Measurements from ENCODE around the gene GPR42.

Gene GPR42

GRCh38 chr19:35341006-35341405 is 29.9 kb upstream of the GPR42 start:
- no peaks in the 10 kb centered on the region for H3K36me3 Mint-ChIP-seq (ENCODE audit: low read depth)
- no peak overlapping the region for H3K27ac Mint-ChIP-seq
- peaks cover 8% of the 10 kb centered on the region for H3K4me1 Mint-ChIP-seq (ENCODE audit: low read depth)
- peaks cover 6% of the 10 kb centered on the region for H3K27me3 Mint-ChIP-seq
- H3K4me3 Mint-ChIP-seq: no peak overlapping the region
- no peaks in the 10 kb centered on the region for H3K9me3 Mint-ChIP-seq
- DNase-seq: no peak

- H3K27ac Mint-ChIP-seq: no peak overlapping the region
- no peaks in the 10 kb centered on the region for H3K9me3 Mint-ChIP-seq
- H3K27me3 Mint-ChIP-seq: peaks cover 4% of the 10 kb centered on the region
- H3K4me3 Mint-ChIP-seq: no peak overlapping the region
- no peaks in the 10 kb centered on the region for H3K36me3 Mint-ChIP-seq (ENCODE audit: low read depth)
- DNase-seq: no peak
- peaks cover 15% of the 10 kb centered on the region for H3K4me1 Mint-ChIP-seq (ENCODE audit: low read depth)
Measured at GRCh38 chr19:35341565-35342225, 29.2 kb upstream of the GPR42 start.

GRCh38 chr19:35342430-35342829 is 28.4 kb upstream of the GPR42 start:
- no peak overlapping the region for H3K4me3 Mint-ChIP-seq
- no peaks in the 10 kb centered on the region for H3K9me3 Mint-ChIP-seq
- DNase-seq: no peak
- peaks cover 22% of the 10 kb centered on the region for H3K4me1 Mint-ChIP-seq (ENCODE audit: low read depth)
- H3K27ac Mint-ChIP-seq: no peak overlapping the region
- peaks cover 4% of the 10 kb centered on the region for H3K27me3 Mint-ChIP-seq
- no peaks in the 10 kb centered on the region for H3K36me3 Mint-ChIP-seq (ENCODE audit: low read depth)

DNA sequence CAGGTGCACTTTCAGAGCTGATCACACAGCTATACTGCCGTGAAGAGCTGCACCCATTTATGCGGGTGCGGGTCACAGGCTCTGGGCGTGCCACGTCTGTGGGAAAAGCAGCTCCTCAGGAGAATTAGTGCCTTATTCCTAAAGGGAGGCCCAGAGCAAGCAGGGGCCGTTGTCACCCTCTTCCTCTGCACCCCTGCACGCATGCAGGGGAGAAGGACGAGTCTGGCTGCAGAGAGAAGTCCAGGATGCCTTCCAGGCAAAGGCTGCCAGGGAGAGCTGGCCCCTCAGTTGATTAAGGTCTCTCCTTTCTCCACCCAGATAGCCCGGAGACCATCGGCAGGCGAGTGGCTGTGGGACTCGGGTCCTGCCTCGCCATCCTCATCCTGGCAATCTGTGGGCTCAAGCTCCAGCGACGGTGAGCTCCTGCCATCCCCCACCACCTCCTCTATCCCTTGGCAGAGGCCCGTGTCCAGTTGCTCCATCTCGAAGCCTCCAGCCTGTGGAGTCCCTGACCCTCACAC is 26.3 kb upstream of the GPR42 start:
- no peak overlapping the region for H3K27ac Mint-ChIP-seq
- no peak for DNase-seq
- H3K9me3 Mint-ChIP-seq: no peaks in the 10 kb centered on the region
- H3K4me1 Mint-ChIP-seq (ENCODE audit: low read depth): peaks cover 43% of the 10 kb centered on the region
- no peaks in the 10 kb centered on the region for H3K36me3 Mint-ChIP-seq (ENCODE audit: low read depth)
- H3K27me3 Mint-ChIP-seq: peaks cover 4% of the 10 kb centered on the region
- H3K4me3 Mint-ChIP-seq: no peak overlapping the region

DNA sequence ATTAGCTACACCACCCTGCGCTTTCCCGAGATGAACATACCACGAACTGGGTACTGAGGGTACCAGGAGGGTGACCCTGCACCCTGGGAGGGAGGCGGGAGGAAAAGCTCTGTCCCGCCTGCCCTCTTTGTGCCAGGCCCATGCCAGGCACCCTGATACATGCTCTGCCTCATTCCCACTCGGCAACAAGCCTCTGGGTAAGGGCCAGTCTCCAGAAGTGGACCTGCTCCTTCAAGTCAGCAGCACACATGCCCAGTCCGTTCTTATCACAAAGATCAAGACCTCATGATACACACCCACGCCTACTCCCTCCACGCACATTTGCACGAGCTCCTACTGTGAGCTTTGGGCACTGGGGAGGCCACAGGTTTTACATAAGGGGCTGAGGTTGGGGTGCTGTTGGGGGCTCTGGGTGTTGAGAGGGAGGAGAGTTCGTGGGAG is 25.2 kb upstream of the GPR42 start:
- H3K4me3 Mint-ChIP-seq: peak overlapping the region; percentile 70
- DNase-seq: no peak
- no peaks in the 10 kb centered on the region for H3K36me3 Mint-ChIP-seq (ENCODE audit: low read depth)
- peaks cover 4% of the 10 kb centered on the region for H3K27me3 Mint-ChIP-seq
- H3K9me3 Mint-ChIP-seq: no peaks in the 10 kb centered on the region
- peak overlapping the region; percentile 94 for H3K27ac Mint-ChIP-seq
- peaks cover 44% of the 10 kb centered on the region for H3K4me1 Mint-ChIP-seq (ENCODE audit: low read depth)

- Mint-ChIP-seq H3K36me3 (ENCODE audit: low read depth) (no peaks in the 10 kb centered on the region), H3K4me3 (peak overlapping the region; percentile 70), H3K27me3 (peaks cover 4% of the 10 kb centered on the region), H3K9me3 (no peaks in the 10 kb centered on the region), H3K4me1 (ENCODE audit: low read depth) (peaks cover 44% of the 10 kb centered on the region), H3K27ac (peak overlapping the region; percentile 94)
- DNase-seq: peak; percentile 77
Measured at GRCh38 chr19:35346193-35347052, 24.4 kb upstream of the GPR42 start.

- H3K4me1 Mint-ChIP-seq (ENCODE audit: low read depth): peaks cover 44% of the 10 kb centered on the region
- H3K27me3 Mint-ChIP-seq: peaks cover 4% of the 10 kb centered on the region
- no peaks in the 10 kb centered on the region for H3K36me3 Mint-ChIP-seq (ENCODE audit: low read depth)
Measured at GRCh38 chr19:35347171-35347929, 23.5 kb upstream of the GPR42 start, which contains the start of gene FFAR1. Gene FFAR1, plus strand, starts transcription at chr19:35347902. Its CDS starts 3,650 bp downstream, at chr19:35351552.

DNA sequence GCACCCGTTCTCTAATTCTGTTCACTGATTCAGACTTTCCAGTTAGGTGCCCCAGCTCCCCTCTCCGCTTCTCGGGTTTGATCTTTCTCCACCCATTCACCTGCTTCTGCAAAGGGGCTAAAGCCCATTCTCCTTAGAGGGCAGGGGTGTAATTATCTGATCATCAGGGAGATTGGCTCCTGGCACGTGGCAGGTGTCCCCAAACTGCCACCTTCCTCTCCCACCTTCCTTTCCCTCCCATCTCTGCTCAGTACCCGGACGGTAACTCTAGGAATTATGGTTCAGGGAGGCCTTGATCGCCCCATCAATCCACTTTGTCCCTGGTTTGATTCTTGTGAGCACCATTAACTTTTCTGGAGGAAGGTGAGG is 23.0 kb upstream of the GPR42 start:
- no peaks in the 10 kb centered on the region for H3K36me3 Mint-ChIP-seq (ENCODE audit: low read depth)
- H3K27me3 Mint-ChIP-seq: peaks cover 4% of the 10 kb centered on the region
- no peaks in the 10 kb centered on the region for H3K9me3 Mint-ChIP-seq
- peaks cover 49% of the 10 kb centered on the region for H3K4me1 Mint-ChIP-seq (ENCODE audit: low read depth)
- peak overlapping the region; percentile 94 for H3K27ac Mint-ChIP-seq
- DNase-seq: no peak
- H3K4me3 Mint-ChIP-seq: peak overlapping the region; percentile 70

More at GRCh38 chr19:35347171-35347929, 23.5 kb upstream of the GPR42 start, which contains the start of gene FFAR1:
- H3K9me3 Mint-ChIP-seq: no peaks in the 10 kb centered on the region
- peak; percentile 77 for DNase-seq
- H3K4me3 Mint-ChIP-seq: peak within 1 kb of the TSS; percentile 70
- peak within 1 kb of the TSS; percentile 94 for H3K27ac Mint-ChIP-seq

DNA sequence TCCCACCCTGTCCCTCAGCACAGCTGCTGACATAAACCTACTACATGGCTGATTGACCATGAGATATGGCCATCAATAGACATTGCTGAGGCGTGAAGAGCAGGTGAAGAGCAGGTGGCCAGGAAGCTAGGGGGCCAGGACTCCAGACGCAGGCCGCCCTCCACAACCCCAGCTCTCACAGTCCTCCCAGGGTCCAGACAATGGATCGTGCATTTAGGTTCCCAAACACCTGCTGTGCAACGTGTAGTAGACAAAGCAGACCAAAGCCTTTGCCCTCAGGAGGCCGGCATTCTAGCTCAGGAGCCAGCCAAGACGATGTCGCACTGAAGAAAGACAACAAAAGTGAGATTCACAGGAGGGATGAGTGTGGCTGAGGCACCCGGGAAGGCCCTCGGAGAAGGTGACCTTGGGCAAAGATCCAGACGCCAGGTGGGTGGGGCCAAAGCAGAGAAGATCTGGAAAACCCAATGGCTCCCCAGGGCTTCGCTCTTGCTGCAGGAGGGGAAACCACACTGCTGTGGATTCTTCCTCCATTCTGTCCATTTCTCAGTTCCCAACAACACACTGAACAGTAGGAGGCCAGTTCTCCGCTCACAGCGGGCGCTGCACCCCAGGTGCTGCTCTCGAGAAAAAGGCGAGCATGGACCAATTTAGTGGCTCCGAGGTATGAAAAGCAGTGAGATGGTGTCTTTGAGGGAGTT is 21.8 kb upstream of the GPR42 start:
- Mint-ChIP-seq H3K4me1 (ENCODE audit: low read depth) (peaks cover 51% of the 10 kb centered on the region), H3K27ac (peak overlapping the region; percentile 2)
- DNase-seq: peak; percentile 29

GRCh38 chr19:35349614-35350521 is 21.0 kb upstream of the GPR42 start:
- no peaks in the 10 kb centered on the region for H3K36me3 Mint-ChIP-seq (ENCODE audit: low read depth)
- H3K27ac Mint-ChIP-seq: peak overlapping the region; percentile 2
- H3K4me3 Mint-ChIP-seq: no peak overlapping the region
- H3K4me1 Mint-ChIP-seq (ENCODE audit: low read depth): peaks cover 51% of the 10 kb centered on the region
- no peaks in the 10 kb centered on the region for H3K9me3 Mint-ChIP-seq
- peaks cover 4% of the 10 kb centered on the region for H3K27me3 Mint-ChIP-seq
- DNase-seq: no peak

More for the DNA sequence above, 21.8 kb upstream of the GPR42 start:
- Mint-ChIP-seq H3K27me3 (peaks cover 4% of the 10 kb centered on the region), H3K4me3 (no peak overlapping the region), H3K36me3 (ENCODE audit: low read depth) (no peaks in the 10 kb centered on the region), H3K9me3 (no peaks in the 10 kb centered on the region)

DNA sequence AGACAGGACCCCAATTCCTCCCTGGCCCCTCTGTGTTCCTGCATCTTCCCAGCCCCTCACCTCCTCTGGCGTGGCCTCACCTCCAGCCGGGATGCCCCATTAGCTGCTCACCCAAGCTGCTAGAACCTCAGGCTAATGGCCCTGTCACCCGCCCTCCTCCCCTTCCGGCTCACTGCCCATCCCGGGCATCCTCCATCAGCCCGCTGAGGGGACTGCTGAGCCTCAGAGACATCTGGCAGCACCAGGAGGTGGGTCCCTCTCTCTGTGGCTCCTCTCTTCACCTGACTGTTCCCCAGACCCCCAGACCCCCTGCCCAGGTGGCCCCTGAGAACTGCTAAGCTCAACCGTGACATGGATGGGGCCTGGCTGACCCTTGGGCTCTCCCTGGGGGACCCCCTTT is 20.3 kb upstream of the GPR42 start:
- H3K27ac Mint-ChIP-seq: no peak overlapping the region
- H3K9me3 Mint-ChIP-seq: no peaks in the 10 kb centered on the region
- no peaks in the 10 kb centered on the region for H3K36me3 Mint-ChIP-seq (ENCODE audit: low read depth)
- no peak for DNase-seq
- H3K4me3 Mint-ChIP-seq: no peak overlapping the region
- H3K4me1 Mint-ChIP-seq (ENCODE audit: low read depth): peaks cover 47% of the 10 kb centered on the region
- peaks cover 3% of the 10 kb centered on the region for H3K27me3 Mint-ChIP-seq

- H3K9me3 Mint-ChIP-seq: no peaks in the 10 kb centered on the region
- H3K27me3 Mint-ChIP-seq: no peaks in the 10 kb centered on the region
- H3K27ac Mint-ChIP-seq: no peak overlapping the region
- H3K4me3 Mint-ChIP-seq: no peak overlapping the region
- H3K36me3 Mint-ChIP-seq (ENCODE audit: low read depth): no peaks in the 10 kb centered on the region
- DNase-seq: no peak
- H3K4me1 Mint-ChIP-seq (ENCODE audit: low read depth): peaks cover 36% of the 10 kb centered on the region
Measured at GRCh38 chr19:35351411-35352176, 19.3 kb upstream of the GPR42 start.

DNA sequence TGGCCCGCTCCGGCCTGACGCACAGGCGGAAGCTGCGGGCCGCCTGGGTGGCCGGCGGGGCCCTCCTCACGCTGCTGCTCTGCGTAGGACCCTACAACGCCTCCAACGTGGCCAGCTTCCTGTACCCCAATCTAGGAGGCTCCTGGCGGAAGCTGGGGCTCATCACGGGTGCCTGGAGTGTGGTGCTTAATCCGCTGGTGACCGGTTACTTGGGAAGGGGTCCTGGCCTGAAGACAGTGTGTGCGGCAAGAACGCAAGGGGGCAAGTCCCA is 18.8 kb upstream of the GPR42 start:
- Mint-ChIP-seq H3K27me3 (no peaks in the 10 kb centered on the region), H3K36me3 (ENCODE audit: low read depth) (no peaks in the 10 kb centered on the region), H3K27ac (no peak overlapping the region), H3K4me3 (no peak overlapping the region), H3K4me1 (ENCODE audit: low read depth) (peaks cover 31% of the 10 kb centered on the region), H3K9me3 (no peaks in the 10 kb centered on the region)
- DNase-seq: no peak
